ENCODE data around the gene CREB5. TPM values are rescaled to one million over a fixed set of nuclear protein-coding genes. Genes with fewer than 3 reads are reported as not detected.

The CREB5 gene
- total and polyA plus RNA-seq, 2 of the 13 experiments (the other 11 are each of a cell fraction or from before 2014, with no cell fraction given), result 0.38 to 0.71 TPM

DNA sequence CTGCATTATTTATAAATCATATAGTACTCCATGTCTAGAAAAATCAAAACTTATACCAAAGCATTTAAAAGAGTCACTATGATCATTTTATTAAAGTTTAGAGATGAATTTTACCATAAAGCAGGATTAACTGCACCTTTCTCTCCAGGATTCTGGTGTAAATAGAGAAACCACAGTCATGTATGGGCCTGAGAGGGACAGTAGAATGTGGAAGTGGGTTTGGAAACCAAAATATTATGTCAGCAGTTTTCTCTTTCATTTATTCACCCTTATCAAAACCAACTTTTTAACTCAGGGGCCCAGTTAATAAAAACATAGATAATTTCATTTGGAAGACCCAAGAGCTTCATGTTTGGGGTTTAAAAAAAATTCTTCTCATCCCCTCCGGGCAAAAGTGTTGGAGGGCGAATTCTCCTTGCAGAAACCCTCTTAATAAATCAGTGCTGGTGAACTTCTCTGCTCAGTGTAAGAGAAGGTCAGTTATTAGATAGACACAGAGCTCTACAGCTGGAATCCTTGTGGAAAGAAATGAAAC, 266.2 kb downstream of the CREB5 start:
- intact Hi-C loops (cut with micrococcal nuclease; ENCODE audit: unreplicated experiment), result no loop called here

More for the DNA sequence above, 266.2 kb downstream of the CREB5 start:
- Histone ChIP-seq H4K20me1 (ENCODE audit: insufficient read depth, low read length) (no peaks in the 10 kb centered on the region), H3K4me2 (ENCODE audit: low read depth, low read length) (no peak overlapping the region), H3K27me3 (ENCODE audit: control insufficient read depth in 1 of 2, insufficient read depth in 2 of 2, low read length in 2 of 2) (0 out of 5 replicates have a peak, but pooled peaks cover 0 to 3% of the 10 kb centered on the region in 2 experiments), H2AFZ (ENCODE audit: low read length) (no peak overlapping the region), H3K36me3 (replicated peaks in 1 of 2; ENCODE audit: control insufficient read depth in 1 of 2, insufficient read depth in 2 of 2, low read length in 2 of 2) (no peaks in the 10 kb centered on the region), H3K27ac (ENCODE audit: extremely low read length, insufficient read depth, low read length) (no peak overlapping the region), H3K79me2 (ENCODE audit: insufficient read depth, low read length) (no peaks in the 10 kb centered on the region), H3K4me3 (replicated peaks in 1 of 3; ENCODE audit: insufficient read depth in 1 of 3, low read depth in 2 of 3, low read length in 3 of 3) (no peak overlapping the region), H3K4me1 (ENCODE audit: insufficient read depth, low read length) (no peaks in the 10 kb centered on the region; the same call in 1 of the 2 replicates), H3K9me3 (ENCODE audit: low read length) (no peaks in the 10 kb centered on the region), H3K9ac (ENCODE audit: insufficient read depth, low read depth, low read length) (no peak overlapping the region)
- in situ Hi-C loops (cut with HindIII; ENCODE audit: extremely low pct_ligation_motif_present, low pct_unique_long_range_greater_than_20kb), result no loop called here
- TF ChIP-seq SAFB2 (CRISPR knock-in tag; IDR thresholded peaks at IDR 0.05; ENCODE audit: borderline replicate concordance, low read depth) (no peak), SP5 (CRISPR knock-in tag; IDR thresholded peaks at IDR 0.05; ENCODE audit: borderline replicate concordance, low read depth) (no peak), ZBTB3 (CRISPR knock-in tag; IDR thresholded peaks at IDR 0.05; ENCODE audit: borderline replicate concordance, low read depth) (no peak), TBL1XR1 (IDR thresholded peaks at IDR 0.05; ENCODE audit: borderline replicate concordance, low read length, partially characterized antibody) (no peak), ISX (CRISPR knock-in tag; conservative IDR thresholded peaks at IDR 0.05) (no peak), FOSL1 (CRISPR knock-in tag; IDR thresholded peaks at IDR 0.05; ENCODE audit: borderline replicate concordance) (no peak), FOXK2 (IDR thresholded peaks at IDR 0.05) (no peak), GTF3A (CRISPR knock-in tag; conservative IDR thresholded peaks at IDR 0.05) (no peak)
- TF ChIP-seq, protein P1, sequence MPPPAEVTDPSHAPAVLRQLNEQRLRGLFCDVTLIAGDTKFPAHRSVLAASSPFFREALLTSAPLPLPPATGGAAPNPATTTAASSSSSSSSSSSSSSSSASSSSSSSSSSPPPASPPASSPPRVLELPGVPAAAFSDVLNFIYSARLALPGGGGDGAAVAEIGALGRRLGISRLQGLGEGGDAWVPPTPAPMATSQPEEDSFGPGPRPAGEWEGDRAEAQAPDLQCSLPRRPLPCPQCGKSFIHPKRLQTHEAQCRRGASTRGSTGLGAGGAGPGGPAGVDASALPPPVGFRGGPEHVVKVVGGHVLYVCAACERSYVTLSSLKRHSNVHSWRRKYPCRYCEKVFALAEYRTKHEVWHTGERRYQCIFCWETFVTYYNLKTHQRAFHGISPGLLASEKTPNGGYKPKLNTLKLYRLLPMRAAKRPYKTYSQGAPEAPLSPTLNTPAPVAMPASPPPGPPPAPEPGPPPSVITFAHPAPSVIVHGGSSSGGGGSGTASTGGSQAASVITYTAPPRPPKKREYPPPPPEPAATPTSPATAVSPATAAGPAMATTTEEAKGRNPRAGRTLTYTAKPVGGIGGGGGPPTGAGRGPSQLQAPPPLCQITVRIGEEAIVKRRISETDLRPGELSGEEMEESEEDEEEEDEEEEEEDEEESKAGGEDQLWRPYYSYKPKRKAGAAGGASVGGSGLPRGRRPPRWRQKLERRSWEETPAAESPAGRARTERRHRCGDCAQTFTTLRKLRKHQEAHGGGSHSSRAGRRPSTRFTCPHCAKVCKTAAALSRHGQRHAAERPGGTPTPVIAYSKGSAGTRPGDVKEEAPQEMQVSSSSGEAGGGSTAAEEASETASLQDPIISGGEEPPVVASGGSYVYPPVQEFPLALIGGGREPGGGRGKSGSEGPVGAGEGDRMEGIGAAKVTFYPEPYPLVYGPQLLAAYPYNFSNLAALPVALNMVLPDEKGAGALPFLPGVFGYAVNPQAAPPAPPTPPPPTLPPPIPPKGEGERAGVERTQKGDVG (CRISPR knock-in tag; IDR thresholded peaks at IDR 0.05; ENCODE audit: borderline replicate concordance), result no peak
- BruUV-seq (replicated peaks), result no TSS peak
- ATAC-seq (no peak), DNase-seq (ENCODE audit: low spot score) (no peak), FAIRE-seq (no peak)
- ChIA-PET CTCF (ENCODE audit: low intra/inter-chr PET ratio, low total read pairs) (no interaction called here), POLR2A (no interaction called here)
- WGBS (ENCODE audit: low lambda C conversion rate), result 0% methylated on average over 2 of the region's 2 CpGs
